ENCODE data around the gene TCL1A. TPM values are rescaled to one million over a fixed set of nuclear protein-coding genes. Genes with fewer than 3 reads are reported as not detected.

TCL1A gene
- total RNA-seq, 6 experiments from 2014 or later, result not detected

- no peak for TF ChIP-seq CTCF (IDR thresholded peaks at IDR 0.05)
- Mint-ChIP-seq H3K9me3 (peaks cover 13% of the 10 kb centered on the region), H3K4me1 (ENCODE audit: low read depth) (no peaks in the 10 kb centered on the region), H3K36me3 (ENCODE audit: low read depth) (no peaks in the 10 kb centered on the region), H3K27ac (no peak overlapping the region), H3K4me3 (no peak overlapping the region), H3K27me3 (ENCODE audit: insufficient read depth) (no peaks in the 10 kb centered on the region; the same call in 1 of the 2 replicates)
- no peak for DNase-seq
Measured at GRCh38 chr14:95703805-95704204, 10.1 kb downstream of the TCL1A start.

GRCh38 chr14:95703341-95703740, 10.6 kb downstream of the TCL1A start:
- TF ChIP-seq CTCF (IDR thresholded peaks at IDR 0.05), result no peak
- Mint-ChIP-seq H3K4me1 (ENCODE audit: low read depth) (no peaks in the 10 kb centered on the region), H3K9me3 (peaks cover 11% of the 10 kb centered on the region; the same call in 1 of the 2 replicates), H3K27ac (no peak overlapping the region), H3K4me3 (no peak overlapping the region), H3K36me3 (ENCODE audit: low read depth) (no peaks in the 10 kb centered on the region), H3K27me3 (ENCODE audit: insufficient read depth) (no peaks in the 10 kb centered on the region; the same call in 1 of the 2 replicates)
- DNase-seq, result no peak

GRCh38 chr14:95701846-95702221, 12.1 kb downstream of the TCL1A start:
- DNase-seq, result no peak
- H3K27ac Mint-ChIP-seq, result no peak overlapping the region; the same call in 1 of the 2 replicates
- no peaks in the 10 kb centered on the region for H3K4me1 Mint-ChIP-seq (ENCODE audit: low read depth)
- H3K27me3 Mint-ChIP-seq (ENCODE audit: insufficient read depth), result peaks cover 2% of the 10 kb centered on the region
- peaks cover 7% of the 10 kb centered on the region for H3K9me3 Mint-ChIP-seq
- no peak overlapping the region for H3K4me3 Mint-ChIP-seq
- no peaks in the 10 kb centered on the region for H3K36me3 Mint-ChIP-seq (ENCODE audit: low read depth)
- no peak for TF ChIP-seq CTCF (IDR thresholded peaks at IDR 0.05)

- H3K27me3 Mint-ChIP-seq (ENCODE audit: insufficient read depth), result peaks cover 2% of the 10 kb centered on the region
- H3K4me1 Mint-ChIP-seq (ENCODE audit: low read depth), result no peaks in the 10 kb centered on the region
- H3K4me3 Mint-ChIP-seq, result no peak overlapping the region
- H3K36me3 Mint-ChIP-seq (ENCODE audit: low read depth), result no peaks in the 10 kb centered on the region
- H3K9me3 Mint-ChIP-seq, result peaks cover 6% of the 10 kb centered on the region; the same call in 1 of the 2 replicates
- no peak for DNase-seq
- no peak overlapping the region for H3K27ac Mint-ChIP-seq
- no peak for TF ChIP-seq CTCF (IDR thresholded peaks at IDR 0.05)
Measured at GRCh38 chr14:95700221-95700976, 13.5 kb downstream of the TCL1A start.

- DNase-seq, result no peak
- H3K27me3 Mint-ChIP-seq (ENCODE audit: insufficient read depth), result peaks cover 2% of the 10 kb centered on the region
- H3K9me3 Mint-ChIP-seq, result peaks cover 9% of the 10 kb centered on the region
- H3K27ac Mint-ChIP-seq, result no peak overlapping the region
- H3K36me3 Mint-ChIP-seq (ENCODE audit: low read depth), result no peaks in the 10 kb centered on the region
- no peak overlapping the region for H3K4me3 Mint-ChIP-seq
- no peak for TF ChIP-seq CTCF (IDR thresholded peaks at IDR 0.05)
- H3K4me1 Mint-ChIP-seq (ENCODE audit: low read depth), result no peaks in the 10 kb centered on the region
Measured at GRCh38 chr14:95699412-95699811, 14.5 kb downstream of the TCL1A start.

All from HFFc6 (cell line).